Measurements from ENCODE around the gene ARAF. TPM values are rescaled to one million over a fixed set of nuclear protein-coding genes. Genes with fewer than 3 reads are reported as not detected.
"Not testable (repeated sequence)": the region's sequence is repeated elsewhere in the genome, so short reads cannot be mapped to it uniquely, and the experiment has no call there.

The ARAF gene
- total RNA-seq, result 10 to 100 TPM; 32.9 to 52.0 (median 40.5) TPM
- polyA plus RNA-seq, result 10 to 100 TPM; 61.5 to 78.7 TPM

DNA sequence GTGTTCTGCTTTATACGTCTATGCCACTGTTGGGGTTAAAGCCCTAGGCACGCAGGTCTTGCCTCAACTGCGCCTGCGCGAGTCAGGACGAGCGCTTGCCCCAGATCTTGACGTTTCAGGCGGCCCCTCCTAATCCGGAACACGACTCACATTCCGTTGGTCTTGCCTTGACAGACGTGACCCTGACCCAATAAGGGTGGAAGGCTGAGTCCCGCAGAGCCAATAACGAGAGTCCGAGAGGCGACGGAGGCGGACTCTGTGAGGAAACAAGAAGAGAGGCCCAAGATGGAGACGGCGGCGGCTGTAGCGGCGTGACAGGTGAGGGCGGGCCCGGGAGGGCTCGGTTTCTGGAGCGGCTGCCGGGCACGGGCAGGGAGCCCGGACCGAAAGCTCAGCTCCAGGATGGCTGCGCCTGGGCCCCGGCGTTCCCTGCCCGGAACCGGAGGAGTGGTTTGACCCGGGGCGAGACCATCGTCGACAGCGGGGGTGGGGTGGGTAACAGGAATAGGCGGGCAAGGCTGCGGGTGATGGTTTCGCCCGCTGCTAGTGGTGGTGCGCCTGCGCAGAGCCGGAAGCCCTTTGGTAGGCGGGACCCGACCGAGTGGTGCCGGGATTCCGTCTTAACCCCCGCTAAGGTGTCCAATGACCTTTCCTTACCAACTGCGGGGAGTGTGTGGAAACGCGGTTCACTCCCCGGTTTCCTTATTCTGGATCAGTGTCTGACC is at the start of gene ARAF:
Gene ARAF, plus strand, starts transcription at position 272 of the 725 bp plus-strand sequence. CDS start 1,763 bp downstream, outside the sequence.
- H3K4me3 ChIP-seq, result peak within 1 kb of the TSS; percentile 37 to 60 (median 55)
- H3K4me1 ChIP-seq, result peaks cover 0 to 3% (median 0%) of the 10 kb centered on the region in 3 donors
- FAIRE-seq (peak; percentile 89), ATAC-seq (peak; percentile 89 to 94 (median 90)), DNase-seq (peak; percentile 89 to 98 (median 98))
- H3K36me3 ChIP-seq, result peaks cover 0 to 2% (median 0%) of the 10 kb centered on the region in 3 donors
- H3K27me3 ChIP-seq, result peaks cover 0 to 3% (median 0%) of the 10 kb centered on the region in 4 donors
- H3K27ac ChIP-seq, result peak within 1 kb of the TSS; percentile 80 to 96 (median 92)
- TF ChIP-seq CTCF (IDR thresholded peaks at IDR 0.05), result no peak
- no peaks in the 10 kb centered on the region for H3K9me3 ChIP-seq
- intact Hi-C loops (cut with DNase I), result no loop called here
- 0 to 29% methylated on average over 59 of the region's 59 CpGs for whole genome bisulfite sequencing, 2 donors

GRCh38 chrX:47512383-47512782 is 48.6 kb upstream of the ARAF start:
- H3K4me3 ChIP-seq; H3K4me1 ChIP-seq; DNase-seq; H3K36me3 ChIP-seq; FAIRE-seq; intact Hi-C loops (cut with DNase I); H3K27ac ChIP-seq; H3K9me3 ChIP-seq; ATAC-seq: not testable (repeated sequence)
- 69 to 88% methylated on average over 4 of the region's 6 CpGs for WGBS, 2 donors
- peaks cover 0 to 16% (median 0%) of the 10 kb centered on the region in 4 donors for H3K27me3 ChIP-seq

- FAIRE-seq; H3K36me3 ChIP-seq; H3K9me3 ChIP-seq; H3K4me1 ChIP-seq; intact Hi-C loops (cut with DNase I); H3K27me3 ChIP-seq; DNase-seq; H3K27ac ChIP-seq: not testable (repeated sequence)
- 4 to 21% methylated on average over 23 to 44 of the region's 70 CpGs for WGBS, 2 donors
- ATAC-seq, result peak; percentile 69 to 92 (median 76)
- H3K4me3 ChIP-seq, result peak overlapping the region in 2 of 4 donors; percentile 23 to 41
Measured at GRCh38 chrX:47513034-47513965, 47.7 kb upstream of the ARAF start.

GRCh38 chrX:47514533-47515235 is 46.3 kb upstream of the ARAF start:
- no peak for TF ChIP-seq CTCF (IDR thresholded peaks at IDR 0.05)
- intact Hi-C loops (cut with DNase I), result no loop called here
- Histone ChIP-seq H3K27me3 (no peaks in the 10 kb centered on the region), H3K4me3 (no peak overlapping the region), H3K27ac (no peak overlapping the region), H3K9me3 (no peaks in the 10 kb centered on the region), H3K36me3 (no peaks in the 10 kb centered on the region), H3K4me1 (no peaks in the 10 kb centered on the region)
- DNase-seq (no peak), FAIRE-seq (no peak), ATAC-seq (no peak)
- 56 to 67% methylated on average over 7 of the region's 7 CpGs for WGBS, 2 donors

DNA sequence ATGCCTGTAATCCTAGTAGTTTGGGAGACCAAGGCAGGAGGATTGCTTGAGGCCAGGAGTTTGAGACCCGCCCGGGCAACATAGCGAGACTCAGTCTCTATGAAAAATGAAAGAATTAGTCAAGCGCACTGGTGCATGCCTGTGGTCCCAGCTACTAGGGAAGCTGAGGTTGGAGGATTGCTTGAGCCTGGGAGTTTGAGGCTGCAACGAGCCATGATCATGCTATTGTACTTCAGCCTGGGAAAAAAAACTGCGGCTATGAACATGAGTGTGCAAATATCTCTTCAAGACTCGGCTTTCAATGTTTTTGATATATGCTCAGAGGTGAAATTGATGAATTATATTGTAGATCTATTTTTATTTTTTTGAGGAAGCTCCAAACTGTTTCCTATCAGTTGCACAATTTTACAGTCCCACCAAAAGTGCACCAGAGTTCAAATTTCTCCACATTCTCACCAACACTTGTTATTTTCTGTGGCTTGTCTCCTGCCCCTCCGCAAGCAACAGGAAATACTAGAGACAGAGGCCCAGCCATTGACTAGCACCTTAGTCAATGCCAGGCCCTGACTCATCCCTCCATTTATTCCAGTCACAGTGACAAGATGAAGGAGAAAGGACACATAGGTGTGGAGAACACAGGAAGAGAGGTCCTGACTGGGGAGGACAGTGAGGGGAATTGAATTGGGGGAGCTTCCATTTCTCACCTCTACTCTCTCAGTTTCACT is 44.9 kb upstream of the ARAF start:
- 88 to 92% methylated on average over 8 of the region's 8 CpGs for WGBS, 2 donors
- no peak for FAIRE-seq
- intact Hi-C loops (cut with DNase I), result no loop called here
- Histone ChIP-seq H3K4me3 (no peak overlapping the region), H3K27ac (no peak overlapping the region), H3K36me3 (no peaks in the 10 kb centered on the region), H3K9me3 (no peaks in the 10 kb centered on the region), H3K27me3 (no peaks in the 10 kb centered on the region), H3K4me1 (no peaks in the 10 kb centered on the region)
- no peak for TF ChIP-seq CTCF (IDR thresholded peaks at IDR 0.05)
- no peak for ATAC-seq
- no peak for DNase-seq
